ENCODE data around the gene HSD11B1. TPM values are rescaled to one million over a fixed set of nuclear protein-coding genes. Genes with fewer than 3 reads are reported as not detected.

Gene HSD11B1
- total RNA-seq, 1 experiment from 2014 or later, result not detected

- Mint-ChIP-seq H3K36me3 (no peaks in the 10 kb centered on the region), H3K4me1 (peaks cover 4% of the 10 kb centered on the region), H3K27me3 (ENCODE audit: low read depth) (peaks cover 16% of the 10 kb centered on the region), H3K27ac (no peak overlapping the region), H3K9me3 (no peaks in the 10 kb centered on the region), H3K4me3 (no peak overlapping the region)
- DNase-seq (ENCODE audit: low spot score), result no peak
- TF ChIP-seq TCF7 (CRISPR knock-in tag; IDR thresholded peaks at IDR 0.05; ENCODE audit: low read depth) (no peak), NR1H2 (CRISPR knock-in tag; IDR thresholded peaks at IDR 0.05) (no peak)
- TF ChIP-seq, protein P1, sequence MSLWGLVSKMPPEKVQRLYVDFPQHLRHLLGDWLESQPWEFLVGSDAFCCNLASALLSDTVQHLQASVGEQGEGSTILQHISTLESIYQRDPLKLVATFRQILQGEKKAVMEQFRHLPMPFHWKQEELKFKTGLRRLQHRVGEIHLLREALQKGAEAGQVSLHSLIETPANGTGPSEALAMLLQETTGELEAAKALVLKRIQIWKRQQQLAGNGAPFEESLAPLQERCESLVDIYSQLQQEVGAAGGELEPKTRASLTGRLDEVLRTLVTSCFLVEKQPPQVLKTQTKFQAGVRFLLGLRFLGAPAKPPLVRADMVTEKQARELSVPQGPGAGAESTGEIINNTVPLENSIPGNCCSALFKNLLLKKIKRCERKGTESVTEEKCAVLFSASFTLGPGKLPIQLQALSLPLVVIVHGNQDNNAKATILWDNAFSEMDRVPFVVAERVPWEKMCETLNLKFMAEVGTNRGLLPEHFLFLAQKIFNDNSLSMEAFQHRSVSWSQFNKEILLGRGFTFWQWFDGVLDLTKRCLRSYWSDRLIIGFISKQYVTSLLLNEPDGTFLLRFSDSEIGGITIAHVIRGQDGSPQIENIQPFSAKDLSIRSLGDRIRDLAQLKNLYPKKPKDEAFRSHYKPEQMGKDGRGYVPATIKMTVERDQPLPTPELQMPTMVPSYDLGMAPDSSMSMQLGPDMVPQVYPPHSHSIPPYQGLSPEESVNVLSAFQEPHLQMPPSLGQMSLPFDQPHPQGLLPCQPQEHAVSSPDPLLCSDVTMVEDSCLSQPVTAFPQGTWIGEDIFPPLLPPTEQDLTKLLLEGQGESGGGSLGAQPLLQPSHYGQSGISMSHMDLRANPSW (CRISPR knock-in tag; conservative IDR thresholded peaks at IDR 0.05; ENCODE audit: low read depth), result no peak
- no peak for ATAC-seq
- POLR2A ChIA-PET, result no interaction called here
- CTCF ChIA-PET, result interaction anchor here (1.3 to 2.5 kb wide), 3 partner anchors 39 to 115 kb away, joined by 3 to 11 read pairs (median 5); partner anchors contain the start of gene LAMB3
Observed at GRCh38 chr1:209691237-209691636, 13.4 kb upstream of the HSD11B1 start.

- DNase-seq (ENCODE audit: low spot score), result no peak
- CTCF ChIA-PET, result interaction anchor here (1.0 to 1.9 kb wide), 9 partner anchors 8 to 123 kb away, joined by 3 to 12 read pairs (median 4); partner anchors contain the start of gene CAMK1G
- H3K36me3 Mint-ChIP-seq, result no peaks in the 10 kb centered on the region
- H3K27me3 Mint-ChIP-seq (ENCODE audit: low read depth), result peaks cover 16% of the 10 kb centered on the region
- POLR2A ChIA-PET, result no interaction called here
- no peak for ATAC-seq
- H3K9me3 Mint-ChIP-seq, result no peaks in the 10 kb centered on the region
- no peak overlapping the region for H3K4me3 Mint-ChIP-seq
- no peak overlapping the region for H3K27ac Mint-ChIP-seq
- H3K4me1 Mint-ChIP-seq, result peaks cover 4% of the 10 kb centered on the region
- TF ChIP-seq, protein P2, sequence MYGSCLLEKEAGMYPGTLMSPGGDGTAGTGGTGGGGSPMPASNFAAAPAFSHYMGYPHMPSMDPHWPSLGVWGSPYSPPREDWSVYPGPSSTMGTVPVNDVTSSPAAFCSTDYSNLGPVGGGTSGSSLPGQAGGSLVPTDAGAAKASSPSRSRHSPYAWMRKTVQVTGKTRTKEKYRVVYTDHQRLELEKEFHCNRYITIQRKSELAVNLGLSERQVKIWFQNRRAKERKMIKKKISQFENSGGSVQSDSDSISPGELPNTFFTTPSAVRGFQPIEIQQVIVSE (CRISPR knock-in tag; IDR thresholded peaks at IDR 0.05; ENCODE audit: borderline replicate concordance), result no peak
- TF ChIP-seq, protein P3, sequence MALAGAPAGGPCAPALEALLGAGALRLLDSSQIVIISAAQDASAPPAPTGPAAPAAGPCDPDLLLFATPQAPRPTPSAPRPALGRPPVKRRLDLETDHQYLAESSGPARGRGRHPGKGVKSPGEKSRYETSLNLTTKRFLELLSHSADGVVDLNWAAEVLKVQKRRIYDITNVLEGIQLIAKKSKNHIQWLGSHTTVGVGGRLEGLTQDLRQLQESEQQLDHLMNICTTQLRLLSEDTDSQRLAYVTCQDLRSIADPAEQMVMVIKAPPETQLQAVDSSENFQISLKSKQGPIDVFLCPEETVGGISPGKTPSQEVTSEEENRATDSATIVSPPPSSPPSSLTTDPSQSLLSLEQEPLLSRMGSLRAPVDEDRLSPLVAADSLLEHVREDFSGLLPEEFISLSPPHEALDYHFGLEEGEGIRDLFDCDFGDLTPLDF (CRISPR knock-in tag; IDR thresholded peaks at IDR 0.05), result no peak
- TF ChIP-seq ELF4 (CRISPR knock-in tag; IDR thresholded peaks at IDR 0.05; ENCODE audit: low read depth), result no peak
- TF ChIP-seq ZNF138 (CRISPR knock-in tag; conservative IDR thresholded peaks at IDR 0.05), result no peak
- no peak for TF ChIP-seq EMX1 (CRISPR knock-in tag; IDR thresholded peaks at IDR 0.05)
- TF ChIP-seq, protein P4, sequence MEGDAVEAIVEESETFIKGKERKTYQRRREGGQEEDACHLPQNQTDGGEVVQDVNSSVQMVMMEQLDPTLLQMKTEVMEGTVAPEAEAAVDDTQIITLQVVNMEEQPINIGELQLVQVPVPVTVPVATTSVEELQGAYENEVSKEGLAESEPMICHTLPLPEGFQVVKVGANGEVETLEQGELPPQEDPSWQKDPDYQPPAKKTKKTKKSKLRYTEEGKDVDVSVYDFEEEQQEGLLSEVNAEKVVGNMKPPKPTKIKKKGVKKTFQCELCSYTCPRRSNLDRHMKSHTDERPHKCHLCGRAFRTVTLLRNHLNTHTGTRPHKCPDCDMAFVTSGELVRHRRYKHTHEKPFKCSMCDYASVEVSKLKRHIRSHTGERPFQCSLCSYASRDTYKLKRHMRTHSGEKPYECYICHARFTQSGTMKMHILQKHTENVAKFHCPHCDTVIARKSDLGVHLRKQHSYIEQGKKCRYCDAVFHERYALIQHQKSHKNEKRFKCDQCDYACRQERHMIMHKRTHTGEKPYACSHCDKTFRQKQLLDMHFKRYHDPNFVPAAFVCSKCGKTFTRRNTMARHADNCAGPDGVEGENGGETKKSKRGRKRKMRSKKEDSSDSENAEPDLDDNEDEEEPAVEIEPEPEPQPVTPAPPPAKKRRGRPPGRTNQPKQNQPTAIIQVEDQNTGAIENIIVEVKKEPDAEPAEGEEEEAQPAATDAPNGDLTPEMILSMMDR (IDR thresholded peaks at IDR 0.05), result no peak
- no peak for TF ChIP-seq CREM (CRISPR knock-in tag; IDR thresholded peaks at IDR 0.05)
- no peak for TF ChIP-seq NFATC4 (CRISPR knock-in tag; IDR thresholded peaks at IDR 0.05)
- TF ChIP-seq, protein P5, sequence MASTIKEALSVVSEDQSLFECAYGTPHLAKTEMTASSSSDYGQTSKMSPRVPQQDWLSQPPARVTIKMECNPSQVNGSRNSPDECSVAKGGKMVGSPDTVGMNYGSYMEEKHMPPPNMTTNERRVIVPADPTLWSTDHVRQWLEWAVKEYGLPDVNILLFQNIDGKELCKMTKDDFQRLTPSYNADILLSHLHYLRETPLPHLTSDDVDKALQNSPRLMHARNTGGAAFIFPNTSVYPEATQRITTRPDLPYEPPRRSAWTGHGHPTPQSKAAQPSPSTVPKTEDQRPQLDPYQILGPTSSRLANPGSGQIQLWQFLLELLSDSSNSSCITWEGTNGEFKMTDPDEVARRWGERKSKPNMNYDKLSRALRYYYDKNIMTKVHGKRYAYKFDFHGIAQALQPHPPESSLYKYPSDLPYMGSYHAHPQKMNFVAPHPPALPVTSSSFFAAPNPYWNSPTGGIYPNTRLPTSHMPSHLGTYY (CRISPR knock-in tag; IDR thresholded peaks at IDR 0.05), result no peak
- TF ChIP-seq, protein P6, sequence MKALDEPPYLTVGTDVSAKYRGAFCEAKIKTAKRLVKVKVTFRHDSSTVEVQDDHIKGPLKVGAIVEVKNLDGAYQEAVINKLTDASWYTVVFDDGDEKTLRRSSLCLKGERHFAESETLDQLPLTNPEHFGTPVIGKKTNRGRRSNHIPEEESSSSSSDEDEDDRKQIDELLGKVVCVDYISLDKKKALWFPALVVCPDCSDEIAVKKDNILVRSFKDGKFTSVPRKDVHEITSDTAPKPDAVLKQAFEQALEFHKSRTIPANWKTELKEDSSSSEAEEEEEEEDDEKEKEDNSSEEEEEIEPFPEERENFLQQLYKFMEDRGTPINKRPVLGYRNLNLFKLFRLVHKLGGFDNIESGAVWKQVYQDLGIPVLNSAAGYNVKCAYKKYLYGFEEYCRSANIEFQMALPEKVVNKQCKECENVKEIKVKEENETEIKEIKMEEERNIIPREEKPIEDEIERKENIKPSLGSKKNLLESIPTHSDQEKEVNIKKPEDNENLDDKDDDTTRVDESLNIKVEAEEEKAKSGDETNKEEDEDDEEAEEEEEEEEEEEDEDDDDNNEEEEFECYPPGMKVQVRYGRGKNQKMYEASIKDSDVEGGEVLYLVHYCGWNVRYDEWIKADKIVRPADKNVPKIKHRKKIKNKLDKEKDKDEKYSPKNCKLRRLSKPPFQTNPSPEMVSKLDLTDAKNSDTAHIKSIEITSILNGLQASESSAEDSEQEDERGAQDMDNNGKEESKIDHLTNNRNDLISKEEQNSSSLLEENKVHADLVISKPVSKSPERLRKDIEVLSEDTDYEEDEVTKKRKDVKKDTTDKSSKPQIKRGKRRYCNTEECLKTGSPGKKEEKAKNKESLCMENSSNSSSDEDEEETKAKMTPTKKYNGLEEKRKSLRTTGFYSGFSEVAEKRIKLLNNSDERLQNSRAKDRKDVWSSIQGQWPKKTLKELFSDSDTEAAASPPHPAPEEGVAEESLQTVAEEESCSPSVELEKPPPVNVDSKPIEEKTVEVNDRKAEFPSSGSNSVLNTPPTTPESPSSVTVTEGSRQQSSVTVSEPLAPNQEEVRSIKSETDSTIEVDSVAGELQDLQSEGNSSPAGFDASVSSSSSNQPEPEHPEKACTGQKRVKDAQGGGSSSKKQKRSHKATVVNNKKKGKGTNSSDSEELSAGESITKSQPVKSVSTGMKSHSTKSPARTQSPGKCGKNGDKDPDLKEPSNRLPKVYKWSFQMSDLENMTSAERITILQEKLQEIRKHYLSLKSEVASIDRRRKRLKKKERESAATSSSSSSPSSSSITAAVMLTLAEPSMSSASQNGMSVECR (CRISPR knock-in tag; IDR thresholded peaks at IDR 0.05; ENCODE audit: borderline replicate concordance), result no peak
- TF ChIP-seq ZNF416 (CRISPR knock-in tag; IDR thresholded peaks at IDR 0.05), result no peak
- TF ChIP-seq MYBL2 (CRISPR knock-in tag; IDR thresholded peaks at IDR 0.05), result no peak
- no peak for TF ChIP-seq MLX (CRISPR knock-in tag; IDR thresholded peaks at IDR 0.05)
- TF ChIP-seq FOXJ3 (CRISPR knock-in tag; IDR thresholded peaks at IDR 0.05; ENCODE audit: borderline replicate concordance), result no peak
- no peak for TF ChIP-seq RORB (CRISPR knock-in tag; IDR thresholded peaks at IDR 0.05)
- no peak for TF ChIP-seq NR1H2 (CRISPR knock-in tag; IDR thresholded peaks at IDR 0.05)
- TF ChIP-seq CBFB (CRISPR knock-in tag; IDR thresholded peaks at IDR 0.05; ENCODE audit: low read depth), result no peak
- TF ChIP-seq, protein P1 (CRISPR knock-in tag; conservative IDR thresholded peaks at IDR 0.05; ENCODE audit: low read depth), result no peak
Observed at GRCh38 chr1:209692296-209692695, 12.3 kb upstream of the HSD11B1 start.
